Glomerular visceral epithelial cell (primary cell): ENCODE measurements around the gene DLX5.
"Not testable (repeated sequence)": the region's sequence is repeated elsewhere in the genome, so short reads cannot be mapped to it uniquely, and the experiment has no call there.

Source experiments
- DNase-seq: peaks from one replicate; pipeline ENCODE4 v3.0.0-alpha.2; 2016; ENCODE audit errors: extremely low spot score

Gene DLX5

GRCh38 chr7:97024209-97025129, at the start of gene DLX5:
TSS of gene DLX5 (minus strand) at chr7:97024831. CDS start at chr7:97024623, 208 bp downstream.
- no peak for DNase-seq

GRCh38 chr7:97072025-97072424, 47.4 kb upstream of the DLX5 start:
- not testable (repeated sequence) for DNase-seq

- DNase-seq: peak; percentile 38
Observed at GRCh38 chr7:97064972-97065587, 40.4 kb upstream of the DLX5 start.

GRCh38 chr7:97064020-97064419, 39.4 kb upstream of the DLX5 start:
- no peak for DNase-seq

- no peak for DNase-seq
Observed at GRCh38 chr7:97043281-97043680, 18.6 kb upstream of the DLX5 start.

- DNase-seq: no peak
Observed at GRCh38 chr7:97039374-97040065, 14.9 kb upstream of the DLX5 start.

- DNase-seq: not testable (repeated sequence)
Observed at GRCh38 chr7:97034213-97034852, 9.7 kb upstream of the DLX5 start.

GRCh38 chr7:97027427-97028234, 3.0 kb upstream of the DLX5 start:
- DNase-seq: peak; percentile 71

GRCh38 chr7:97026715-97027426, 2.2 kb upstream of the DLX5 start:
- DNase-seq: no peak

GRCh38 chr7:97025983-97026714, 1.5 kb upstream of the DLX5 start:
- no peak for DNase-seq

- DNase-seq: no peak
Observed at GRCh38 chr7:97025130-97025499, 484 bp upstream of the DLX5 start.

- DNase-seq: no peak
Observed at GRCh38 chr7:97022491-97023306, 1.9 kb downstream of the DLX5 start.

GRCh38 chr7:97021747-97022490, 2.7 kb downstream of the DLX5 start:
- DNase-seq: no peak

GRCh38 chr7:97020996-97021746, 3.5 kb downstream of the DLX5 start:
- DNase-seq: no peak

GRCh38 chr7:97020601-97020995, 4.0 kb downstream of the DLX5 start:
- DNase-seq: no peak

- no peak for DNase-seq
Observed at GRCh38 chr7:97019710-97020225, 4.9 kb downstream of the DLX5 start.

GRCh38 chr7:97018791-97019531, 5.7 kb downstream of the DLX5 start:
- no peak for DNase-seq
